ENCODE results near the gene RNF150. TPM values are rescaled to one million over a fixed set of nuclear protein-coding genes. Genes with fewer than 3 reads are reported as not detected.

Gene RNF150
- total and polyA plus RNA-seq, 9 donors = 7.6 to 43.2 (median 31.2) TPM

- TF ChIP-seq EP300 (IDR thresholded peaks at IDR 0.05) (no peak), CTCF (IDR thresholded peaks at IDR 0.05) (no peak), POLR2A (IDR thresholded peaks at IDR 0.05) (no peak)
- Histone ChIP-seq H3K27me3 (no peaks in the 10 kb centered on the region), H3K27ac (no peak overlapping the region), H3K9me3 (no peaks in the 10 kb centered on the region), H3K4me1 (ENCODE audit: insufficient read depth) (no peaks in the 10 kb centered on the region), H3K36me3 (no peaks in the 10 kb centered on the region), H3K4me3 (no peak overlapping the region)
- intact Hi-C loops (cut with DNase I) = no loop called here
- DNase-seq = no peak
- 14 to 20% (median 16%) methylated on average over 1 of the region's 1 CpG for WGBS, 3 donors
These were observed 25.8 kb upstream of the RNF150 start for GRCh38 chr4:141159027-141159426.

GRCh38 chr4:141158219-141158618 lies 24.9 kb upstream of the RNF150 start:
- TF ChIP-seq EP300 (IDR thresholded peaks at IDR 0.05) = no peak
- TF ChIP-seq POLR2A (IDR thresholded peaks at IDR 0.05) = no peak
- no peak for TF ChIP-seq CTCF (IDR thresholded peaks at IDR 0.05)
- DNase-seq = no peak
- Histone ChIP-seq H3K36me3 (no peaks in the 10 kb centered on the region), H3K27me3 (no peaks in the 10 kb centered on the region), H3K27ac (no peak overlapping the region), H3K4me1 (ENCODE audit: insufficient read depth) (no peaks in the 10 kb centered on the region), H3K9me3 (no peaks in the 10 kb centered on the region), H3K4me3 (no peak overlapping the region)
- intact Hi-C loops (cut with DNase I) = no loop called here

- WGBS, 3 donors = 72 to 78% (median 77%) methylated on average over 4 of the region's 4 CpGs
- no peaks in the 10 kb centered on the region for H3K27me3 ChIP-seq
- intact Hi-C loops (cut with DNase I) = no loop called here
These were observed 22.3 kb upstream of the RNF150 start for GRCh38 chr4:141155586-141155985.

GRCh38 chr4:141154725-141155124 lies 21.5 kb upstream of the RNF150 start:
- H3K36me3 ChIP-seq = no peaks in the 10 kb centered on the region
- WGBS, 3 donors = 82 to 88% (median 87%) methylated on average over 3 of the region's 3 CpGs
- H3K4me3 ChIP-seq = no peak overlapping the region
- H3K27me3 ChIP-seq = no peaks in the 10 kb centered on the region
- no peak for TF ChIP-seq EP300 (IDR thresholded peaks at IDR 0.05)
- no peak for TF ChIP-seq POLR2A (IDR thresholded peaks at IDR 0.05)
- no peak for TF ChIP-seq CTCF (IDR thresholded peaks at IDR 0.05)
- no peaks in the 10 kb centered on the region for H3K9me3 ChIP-seq
- intact Hi-C loops (cut with DNase I) = no loop called here
- DNase-seq = no peak
- no peaks in the 10 kb centered on the region for H3K4me1 ChIP-seq (ENCODE audit: insufficient read depth)
- no peak overlapping the region for H3K27ac ChIP-seq

More at GRCh38 chr4:141155586-141155985, 22.3 kb upstream of the RNF150 start:
- Histone ChIP-seq H3K4me3 (no peak overlapping the region), H3K9me3 (no peaks in the 10 kb centered on the region), H3K4me1 (ENCODE audit: insufficient read depth) (no peaks in the 10 kb centered on the region), H3K36me3 (no peaks in the 10 kb centered on the region), H3K27ac (no peak overlapping the region)
- DNase-seq = no peak
- TF ChIP-seq CTCF (IDR thresholded peaks at IDR 0.05) = no peak
- no peak for TF ChIP-seq EP300 (IDR thresholded peaks at IDR 0.05)
- TF ChIP-seq POLR2A (IDR thresholded peaks at IDR 0.05) = no peak
